AG20443 (cell line): ENCODE results near the gene FAM222B.
"Not testable (repeated sequence)": the region's sequence is repeated elsewhere in the genome, so short reads cannot be mapped to it uniquely, and the experiment has no call there.

Source experiments
- DNase-seq: peaks from one replicate; pipeline ENCODE4 v3.0.0; 2012; ENCODE audit warnings: low spot score, mixed read lengths

FAM222B gene

DNA sequence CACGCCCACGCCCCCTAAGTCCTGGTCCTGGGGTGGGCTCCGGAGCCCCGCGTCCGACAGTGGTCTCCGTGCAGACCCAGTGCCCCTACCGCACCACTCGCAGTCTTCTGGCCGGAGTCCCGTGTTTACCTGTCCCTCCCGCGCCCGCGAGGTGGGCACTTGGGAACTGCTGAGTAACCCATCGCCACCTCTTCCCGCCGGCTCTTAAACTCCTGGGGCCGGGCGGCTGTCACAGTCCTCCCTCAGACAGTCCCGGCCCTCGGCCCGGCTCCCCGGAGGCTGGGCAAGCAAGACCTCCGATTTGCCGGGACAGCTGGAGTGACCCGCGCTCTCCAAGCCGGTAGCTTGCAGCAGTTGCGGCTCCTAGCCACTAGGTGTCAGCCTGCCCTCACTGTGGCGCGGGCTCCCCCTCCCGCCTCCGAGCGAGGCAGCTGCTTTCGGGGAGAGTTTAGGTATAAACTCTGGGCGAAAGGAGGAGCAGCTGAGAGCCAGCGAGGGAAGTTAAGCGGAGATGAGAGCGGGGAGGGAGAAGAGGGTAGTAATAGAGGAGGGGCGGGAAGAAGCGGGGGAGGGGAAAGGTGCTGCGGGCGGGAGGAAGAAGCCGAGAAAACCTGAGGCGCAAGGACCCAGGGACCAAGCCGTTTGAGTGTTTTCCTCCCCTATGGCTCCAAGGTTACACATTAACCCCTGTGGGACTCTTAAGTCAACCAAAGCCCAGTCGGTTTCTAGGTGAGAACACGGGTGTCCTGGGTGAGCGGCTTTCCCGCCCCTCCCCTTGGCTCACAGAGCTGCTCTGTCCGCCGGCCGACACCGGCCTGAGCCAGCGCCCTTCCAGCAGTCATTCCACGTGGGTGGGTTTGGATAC lies 115.7 kb downstream of the FAM222B start:
- DNase-seq = peak; percentile 88

DNA sequence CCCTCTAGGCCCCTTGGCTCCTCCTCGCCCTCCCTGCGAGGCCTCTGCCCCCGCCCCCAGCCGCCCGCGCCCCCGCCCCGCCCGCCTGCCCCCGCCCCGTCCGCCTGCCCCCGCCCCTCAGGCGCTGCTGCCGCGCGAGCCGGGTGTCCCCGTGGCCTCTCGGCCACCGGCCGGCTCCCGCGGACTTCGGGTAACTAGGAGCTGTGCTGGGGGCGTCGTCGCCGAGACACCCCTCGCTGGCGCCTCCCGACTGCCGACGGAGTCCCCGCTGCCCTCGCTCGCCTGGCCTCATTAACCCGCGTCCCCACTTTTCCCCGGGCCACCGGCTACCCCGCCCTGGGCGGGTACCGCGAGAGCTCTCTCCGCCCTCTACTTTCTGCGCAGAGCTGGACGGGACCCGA lies 116.4 kb downstream of the FAM222B start, which contains the start of gene TLCD1:
Gene TLCD1, minus strand, starts transcription at position 8 of the 401 bp plus-strand sequence. CDS start 136 bp downstream, outside the sequence.
- DNase-seq = no peak

DNA sequence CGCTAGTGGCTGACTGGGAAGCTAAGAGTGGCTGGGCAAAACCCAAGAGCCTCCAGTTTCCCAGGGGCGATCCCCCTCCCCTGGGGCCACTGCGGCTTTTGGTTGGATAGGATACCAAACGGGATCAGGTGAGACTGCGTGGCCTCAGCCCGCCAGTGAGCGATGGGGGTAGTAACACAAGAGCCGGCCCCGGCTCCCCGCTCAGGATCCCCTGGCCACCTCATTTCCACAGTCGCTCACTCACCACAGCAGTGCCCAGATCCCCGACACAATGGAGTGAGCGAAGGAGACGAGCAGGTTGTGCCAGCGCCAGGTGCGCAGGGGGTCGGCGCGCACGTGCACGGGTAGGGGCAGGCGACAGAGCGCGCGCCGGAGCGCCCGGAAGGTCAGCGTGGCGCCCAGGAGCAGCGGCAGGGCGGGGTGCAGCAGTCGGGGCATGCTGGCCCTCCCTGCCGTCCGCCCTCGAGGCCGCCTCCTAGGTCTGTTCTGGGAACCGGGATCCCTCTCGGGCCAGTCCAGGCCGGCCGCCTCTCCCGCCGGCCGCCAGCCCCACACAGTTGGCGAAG lies 116.8 kb downstream of the FAM222B start:
- DNase-seq = peak; percentile 86

DNA sequence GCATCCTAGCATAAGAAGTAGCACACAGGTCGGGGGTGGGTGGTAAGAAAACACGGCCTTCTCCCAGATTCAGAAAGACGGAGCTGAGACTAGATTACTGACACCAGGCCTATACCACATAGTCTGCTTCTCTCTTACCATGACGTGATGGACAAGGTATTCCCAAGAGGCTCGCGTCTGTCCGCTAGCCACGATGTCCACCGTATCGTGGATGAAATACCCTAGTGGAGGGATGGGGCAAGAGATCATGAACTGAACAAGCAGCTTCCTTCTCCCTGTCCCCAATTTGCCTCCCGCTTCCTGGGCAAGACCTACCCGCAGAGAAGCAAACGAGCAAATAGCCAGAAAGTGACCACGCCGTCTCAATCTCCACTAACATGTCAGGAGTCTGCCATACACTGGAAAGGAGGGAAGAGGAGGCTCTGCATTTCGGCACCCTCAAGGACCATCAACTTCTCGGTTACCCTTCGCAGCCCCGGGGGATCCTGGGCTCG lies 117.4 kb downstream of the FAM222B start:
- DNase-seq = no peak

DNA sequence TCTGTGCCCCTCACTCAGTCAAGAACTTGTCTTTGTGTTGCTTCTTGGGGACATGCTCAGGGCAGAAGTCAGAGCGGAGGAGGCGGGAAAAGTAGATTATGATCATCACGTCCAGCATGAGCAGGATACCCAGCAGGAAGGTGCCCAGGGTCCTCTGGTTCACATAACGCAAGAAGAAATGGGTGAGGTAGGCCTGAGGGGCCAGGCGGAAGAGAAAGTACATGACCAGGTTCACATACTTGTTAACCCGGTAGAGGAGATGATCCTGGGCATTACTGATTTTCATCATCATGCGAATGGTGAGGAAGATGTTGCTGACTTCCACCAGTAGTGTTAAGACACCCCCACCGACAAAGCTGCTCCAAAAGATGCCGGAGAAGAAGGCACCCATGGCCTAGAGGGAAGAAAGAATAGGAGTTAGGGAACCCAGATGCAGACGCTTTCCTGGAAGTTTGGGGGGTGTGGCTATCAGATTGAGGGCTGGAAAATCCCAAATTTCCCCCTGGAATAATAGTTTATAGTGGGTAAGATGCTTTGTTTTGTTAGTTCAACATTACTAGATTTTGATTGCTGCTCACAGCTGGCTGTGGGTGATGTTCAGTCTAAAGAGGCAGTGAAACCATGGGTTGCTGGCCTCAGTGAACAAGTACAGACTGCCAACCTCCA lies 118.0 kb downstream of the FAM222B start:
- no peak for DNase-seq

DNA sequence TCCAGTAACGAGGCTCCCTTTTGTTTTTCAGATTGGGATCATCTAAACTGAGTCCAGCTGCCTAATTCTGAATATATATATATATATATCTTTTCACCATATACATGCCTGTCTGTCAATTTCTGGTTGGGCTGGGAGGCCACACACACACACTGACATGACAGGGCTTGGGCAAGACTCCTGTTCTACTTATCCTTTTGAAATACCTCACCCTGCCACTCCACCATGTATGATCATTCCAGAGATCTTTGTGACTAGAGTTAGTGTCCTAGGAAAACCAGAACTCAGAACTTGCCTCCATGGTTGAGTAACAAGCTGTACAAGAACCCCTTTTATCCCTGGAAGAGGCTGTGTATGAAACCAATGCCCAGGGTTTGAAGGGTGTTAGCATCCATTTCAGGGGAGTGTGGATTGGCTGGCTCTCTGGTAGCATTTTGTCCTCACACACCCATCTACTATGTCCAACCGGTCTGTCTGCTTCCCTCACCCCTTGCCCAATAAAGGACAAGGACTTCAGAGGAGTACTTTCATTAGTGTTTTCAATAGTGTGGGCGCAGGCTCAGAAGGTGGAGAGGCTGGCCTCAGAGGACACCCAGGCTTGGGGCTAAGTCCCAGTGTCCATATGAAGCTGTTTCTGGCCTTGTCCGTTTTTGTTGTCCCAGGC lies 118.6 kb downstream of the FAM222B start:
- not testable (repeated sequence) for DNase-seq

DNA sequence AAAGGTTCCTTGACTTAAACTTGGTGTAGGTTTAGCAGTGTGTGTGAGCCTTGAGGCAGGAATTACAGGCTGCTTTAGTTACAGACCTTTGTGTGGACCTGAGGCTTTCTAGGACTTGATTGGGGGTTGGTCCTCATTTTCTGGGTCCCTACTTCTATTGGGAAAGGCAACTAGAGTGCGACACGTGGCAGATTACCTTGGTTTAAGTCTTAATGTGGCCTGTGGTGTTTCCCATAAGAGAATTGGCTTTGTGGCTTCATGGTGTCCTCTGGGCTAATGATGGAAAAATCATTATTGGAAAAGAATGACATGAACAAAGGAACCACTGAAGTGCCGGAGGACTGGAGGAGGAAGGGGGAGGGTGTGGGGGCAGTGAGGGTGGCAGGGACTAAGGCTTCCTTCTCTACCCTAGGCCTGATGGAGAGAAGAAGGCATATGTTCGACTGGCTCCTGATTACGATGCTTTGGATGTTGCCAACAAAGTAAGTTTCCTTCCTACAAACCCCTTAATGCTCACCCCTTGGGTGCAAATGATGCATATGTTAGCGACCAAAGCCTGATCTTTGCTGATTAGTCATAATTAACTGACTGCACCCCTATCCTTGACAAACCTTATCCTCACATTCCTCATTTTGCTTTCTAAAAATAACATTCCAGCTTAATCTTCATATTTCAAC lies 119.3 kb downstream of the FAM222B start:
- no peak for DNase-seq

DNA sequence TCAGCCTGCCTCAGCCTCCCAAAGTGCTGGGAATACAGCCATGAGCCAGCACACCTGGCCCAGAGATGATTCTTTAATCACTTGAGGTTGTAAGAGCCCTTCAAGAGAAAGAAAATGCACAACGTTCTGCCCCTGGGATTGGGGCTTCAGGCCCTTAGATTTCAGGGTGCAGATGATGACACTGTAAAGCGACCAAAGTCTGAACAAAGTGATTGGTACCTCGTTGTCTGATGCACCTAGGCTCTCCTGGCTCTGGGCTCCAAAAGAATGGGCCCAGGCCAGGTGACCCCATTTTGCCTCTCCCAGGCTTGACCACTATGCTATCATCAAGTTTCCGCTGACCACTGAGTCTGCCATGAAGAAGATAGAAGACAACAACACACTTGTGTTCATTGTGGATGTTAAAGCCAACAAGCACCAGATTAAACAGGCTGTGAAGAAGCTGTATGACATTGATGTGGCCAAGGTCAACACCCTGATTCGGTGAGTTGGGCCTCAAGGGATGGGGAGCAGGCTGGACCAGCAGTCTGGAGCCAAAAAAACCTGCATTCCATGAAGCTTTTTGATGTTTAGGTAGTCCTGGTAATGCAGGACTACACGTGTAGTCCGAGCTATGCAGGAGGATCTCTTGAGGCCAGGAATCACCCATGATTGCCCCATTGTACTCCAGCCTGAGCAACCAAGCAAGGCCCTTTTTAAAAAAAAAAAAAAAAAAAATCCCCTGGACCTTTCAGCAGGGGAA lies 120.0 kb downstream of the FAM222B start:
- no peak for DNase-seq

DNA sequence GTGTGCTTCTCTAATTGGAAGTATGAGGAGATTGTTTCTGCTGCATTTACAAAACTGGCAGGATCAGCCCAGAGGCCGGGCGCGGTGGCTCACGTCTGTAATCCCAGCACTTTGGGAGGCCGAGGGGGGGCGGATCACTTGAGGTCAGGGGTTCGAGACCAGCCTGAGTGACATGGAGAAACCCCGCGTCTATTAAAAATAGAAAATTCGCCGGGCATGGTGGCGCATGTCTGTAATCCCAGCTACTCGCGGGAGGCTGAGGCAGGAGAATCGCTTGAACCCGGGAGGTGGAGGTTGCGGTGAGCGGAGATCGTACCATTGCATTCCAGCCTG lies 121.6 kb downstream of the FAM222B start:
- DNase-seq = not testable (repeated sequence)

DNA sequence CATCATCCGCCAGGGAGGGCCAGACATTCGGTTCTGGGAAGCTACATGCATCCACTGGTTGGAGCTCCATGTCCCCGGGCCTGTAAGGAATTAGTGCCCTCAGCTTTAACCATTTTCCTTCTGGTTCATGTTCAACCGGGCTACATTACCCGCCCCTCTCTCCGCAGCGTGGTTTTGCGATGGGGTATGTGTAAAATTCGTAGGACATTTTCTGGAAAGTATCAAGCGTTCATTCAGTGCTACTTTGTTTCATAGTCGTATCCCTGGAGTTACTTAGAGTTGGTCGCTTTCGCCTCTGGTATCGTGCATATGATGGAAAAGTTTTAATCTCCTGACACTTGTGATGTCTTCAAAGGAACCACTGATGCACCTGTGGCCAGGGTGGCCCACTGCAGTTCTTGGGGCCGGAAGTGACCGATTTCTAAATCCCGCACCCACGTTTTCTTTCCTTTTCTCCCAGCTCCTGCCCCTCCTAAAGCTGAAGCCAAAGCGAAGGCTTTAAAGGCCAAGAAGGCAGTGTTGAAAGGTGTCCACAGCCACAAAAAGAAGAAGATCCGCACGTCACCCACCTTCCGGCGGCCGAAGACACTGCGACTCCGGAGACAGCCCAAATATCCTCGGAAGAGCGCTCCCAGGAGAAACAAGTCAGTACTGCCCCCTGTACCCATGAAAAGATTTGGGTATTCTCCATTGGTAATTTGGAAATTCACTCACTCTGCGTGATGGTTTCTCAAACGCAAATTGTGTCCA lies 122.2 kb downstream of the FAM222B start:
- peak; percentile 3 for DNase-seq

DNA sequence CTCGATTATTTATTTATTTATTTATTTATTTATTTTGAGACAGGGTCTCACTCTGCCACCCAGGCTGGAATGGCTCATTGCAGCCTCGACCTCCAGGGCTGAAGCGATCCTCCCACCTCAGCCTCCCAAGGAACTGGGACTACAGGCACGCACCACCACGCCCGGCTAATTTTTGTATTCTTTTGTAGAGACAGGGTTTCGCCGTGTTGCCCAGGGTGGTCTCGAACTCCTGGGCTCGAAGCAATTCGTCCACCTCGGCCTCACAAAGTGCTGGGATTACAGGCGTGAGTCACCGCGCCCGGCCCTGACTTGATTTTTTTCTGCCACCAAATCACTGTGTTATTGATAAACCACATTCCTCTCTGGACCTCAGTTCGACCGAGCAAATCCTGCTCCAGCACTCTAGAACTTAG lies 123.6 kb downstream of the FAM222B start:
- no peak for DNase-seq

DNA sequence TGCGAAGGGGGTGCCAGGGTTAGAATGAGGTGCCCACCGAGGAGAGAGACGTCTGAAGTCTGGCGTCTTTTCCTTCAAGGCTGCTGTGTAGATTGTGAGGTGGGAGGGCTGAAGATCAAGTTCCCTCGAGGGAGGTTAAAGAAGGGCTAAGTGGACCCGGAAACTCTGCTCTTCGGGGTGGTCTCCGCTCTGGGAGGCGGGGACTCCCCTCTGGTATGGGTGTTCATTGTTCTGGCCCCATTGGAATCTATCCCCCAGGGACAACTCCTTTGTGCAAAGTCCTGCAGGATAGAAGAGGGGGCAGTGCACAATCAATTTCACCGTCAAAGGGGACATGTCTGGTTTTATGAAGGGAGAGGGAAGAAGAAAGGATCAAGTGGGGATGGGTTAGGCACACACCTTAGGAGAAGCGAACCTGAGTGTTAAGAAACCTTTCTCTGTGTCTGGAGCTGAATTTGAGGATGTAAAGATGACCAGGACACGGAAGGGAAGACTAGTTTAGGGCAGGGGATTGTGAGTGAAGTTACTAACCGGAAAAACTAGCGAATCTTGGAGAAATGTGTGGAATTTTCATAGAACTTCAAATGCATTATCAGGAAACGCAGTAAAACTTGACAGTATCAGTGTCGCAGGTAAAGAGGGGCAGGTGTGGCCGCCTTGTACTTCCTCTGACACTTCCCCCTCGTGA lies 124.1 kb downstream of the FAM222B start:
- no peak for DNase-seq

DNA sequence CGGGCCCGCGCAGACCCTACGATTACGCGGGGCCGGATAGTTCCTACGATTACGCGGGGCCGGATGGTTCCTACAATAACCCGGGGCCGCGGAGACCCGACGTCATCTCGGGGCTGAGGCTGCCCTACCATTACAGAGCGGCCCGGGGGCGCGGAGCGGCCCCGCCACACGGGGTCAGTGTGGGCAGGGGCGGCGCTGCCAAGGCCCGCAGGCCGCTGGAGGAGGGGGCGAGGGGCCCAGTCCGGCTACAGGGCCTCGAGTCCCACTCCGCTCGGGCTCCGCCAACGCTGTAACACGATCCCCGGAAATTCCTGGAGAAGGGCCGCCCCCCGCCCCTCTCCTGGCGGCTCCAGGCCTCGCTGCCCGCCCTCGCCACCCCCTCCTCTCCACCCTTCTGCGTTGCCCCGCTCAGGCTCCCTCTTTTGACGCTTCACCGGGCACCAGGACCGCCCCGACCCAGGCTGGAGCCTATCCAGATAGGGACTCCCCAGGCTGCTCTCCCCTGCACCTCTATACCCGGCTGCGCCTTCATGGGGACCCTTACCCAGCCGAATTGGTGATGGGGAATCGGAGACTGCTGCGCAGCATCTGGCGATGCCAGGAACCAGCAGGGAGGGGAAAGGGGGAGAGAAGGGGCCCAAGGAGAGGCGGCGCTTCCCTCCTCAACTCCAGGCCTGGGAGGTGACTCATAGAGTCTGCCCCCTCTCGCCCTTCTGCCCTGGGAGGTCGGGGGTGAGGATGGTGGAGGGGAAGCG lies 124.8 kb downstream of the FAM222B start, which contains the start of gene RAB34:
Gene RAB34, minus strand, starts transcription at position 291 of the 755 bp plus-strand sequence. CDS start 602 bp downstream, outside the sequence.
- DNase-seq = peak; percentile 76

DNA sequence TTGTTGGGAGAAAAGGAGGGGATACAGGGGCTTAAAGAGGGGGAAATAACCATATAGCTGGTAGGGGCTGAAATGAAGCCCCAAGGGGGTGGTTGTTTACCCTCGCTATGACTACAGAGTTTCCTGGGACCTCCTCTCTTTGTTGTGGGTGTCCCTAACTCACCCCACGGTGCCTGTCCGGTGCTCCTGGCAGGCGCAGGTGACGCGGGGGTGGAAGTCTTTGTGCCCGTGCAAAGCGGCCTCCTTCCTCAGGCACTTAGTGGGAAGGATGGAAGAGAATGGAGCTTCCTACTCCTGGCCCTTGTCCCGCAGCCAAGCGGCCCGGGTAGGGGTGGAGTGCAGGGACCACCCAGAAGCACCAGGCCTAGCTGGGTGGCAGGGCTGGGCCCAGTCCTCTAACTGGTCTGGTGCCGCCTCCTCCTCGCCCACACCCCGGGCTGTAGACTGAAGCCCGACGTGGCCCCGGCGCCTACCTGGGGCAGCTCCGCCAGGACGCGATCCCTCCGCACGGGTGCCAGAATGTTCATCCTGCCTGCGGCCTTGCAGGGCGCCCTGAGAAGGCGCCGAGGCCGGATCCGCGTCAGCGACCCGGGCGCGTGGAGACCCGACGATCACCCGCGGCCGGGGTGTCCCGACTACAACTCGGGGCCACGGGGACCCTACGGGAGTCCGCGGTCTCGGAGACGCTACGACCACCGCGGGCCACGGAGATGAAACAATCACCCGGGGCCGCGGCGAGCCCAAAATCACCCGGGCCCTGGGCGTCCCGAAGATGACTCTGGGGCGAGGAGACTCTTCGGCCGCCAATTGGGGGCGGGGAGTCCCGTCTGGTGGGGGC lies 125.6 kb downstream of the FAM222B start:
- peak; percentile 49 for DNase-seq

DNA sequence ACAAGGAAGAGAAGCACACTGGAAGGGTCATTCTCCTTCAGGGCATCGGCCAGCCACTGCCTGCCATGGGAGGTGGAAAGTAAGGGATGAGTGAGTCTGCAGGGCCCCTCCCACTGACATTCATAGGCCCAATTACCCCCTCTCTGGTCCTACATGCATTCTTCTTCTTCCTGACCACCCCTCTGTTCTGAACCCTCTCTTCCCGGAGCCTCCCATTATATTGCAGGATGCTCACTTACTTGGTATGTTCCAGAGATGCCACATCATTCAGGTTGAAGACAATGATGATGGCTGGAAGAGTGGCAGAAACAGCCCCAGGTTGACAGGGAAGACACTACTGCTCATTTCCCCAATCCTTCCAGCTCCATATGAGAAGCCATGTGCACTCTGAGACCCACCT lies 127.4 kb downstream of the FAM222B start:
- DNase-seq = no peak

DNA sequence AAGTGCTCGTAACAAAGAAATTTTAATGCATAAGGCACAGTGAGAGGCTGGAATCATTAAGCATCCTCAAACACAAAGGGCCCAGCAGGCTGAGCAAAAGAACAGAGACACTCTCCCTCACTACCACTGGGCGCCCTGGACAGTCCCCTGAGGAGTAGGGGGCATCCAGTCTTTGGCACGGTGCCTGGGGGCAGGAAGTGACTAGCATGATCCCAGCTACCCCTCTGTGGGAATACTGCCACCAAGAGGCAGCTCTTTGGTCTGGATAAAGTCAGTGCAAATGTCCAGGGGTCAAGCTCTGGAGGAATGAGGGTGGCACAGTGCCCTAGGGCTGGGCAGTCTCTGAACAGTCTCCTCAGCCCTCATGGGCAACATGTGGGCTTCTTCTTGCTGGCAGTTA lies 128.3 kb downstream of the FAM222B start:
- DNase-seq = no peak

DNA sequence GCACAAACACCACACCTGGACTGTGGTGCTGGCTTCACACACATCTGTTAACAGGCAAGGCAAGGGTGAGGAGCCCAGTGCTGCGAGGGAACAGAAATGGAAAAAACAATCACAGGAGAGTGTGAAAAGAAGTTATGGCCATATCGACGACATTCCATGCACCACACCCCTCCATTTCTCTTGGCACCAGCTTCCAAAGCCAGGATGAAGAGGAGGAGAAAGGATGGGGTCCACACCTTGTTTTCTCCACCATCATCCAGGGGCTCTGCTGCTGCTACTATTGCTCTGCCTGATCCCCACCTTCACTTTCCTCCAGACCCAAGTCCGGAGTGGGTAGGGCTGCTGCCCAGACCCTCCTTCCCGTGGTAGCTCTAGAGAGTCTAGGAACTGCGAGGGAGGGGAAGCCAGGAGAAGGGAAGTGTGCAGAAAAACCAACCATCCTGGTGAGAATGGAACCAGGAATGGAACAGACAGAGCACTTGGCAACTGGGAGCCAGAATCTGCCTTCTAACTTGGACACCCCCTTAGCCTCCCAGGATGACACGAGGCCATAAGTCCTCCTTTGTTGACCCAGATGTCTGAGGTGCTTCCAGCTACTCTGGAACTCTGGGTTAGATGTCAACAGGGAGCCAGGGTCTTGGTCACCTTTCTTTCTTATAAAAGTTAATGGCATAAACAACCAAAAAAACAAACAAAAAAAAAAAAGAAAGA lies 129.7 kb downstream of the FAM222B start:
- DNase-seq = no peak
